Hematopoietic multipotent progenitor cell treated with erythropoietin and hydrocortisone succinate and interleukin-3 and kit ligand, for 15 days (in vitro differentiated cells): Measurements from ENCODE around the gene WLS.

Experiments used
- DNase-seq: peaks from one replicate; pipeline ENCODE4 v3.0.0-alpha.2; 2015; ENCODE audit warnings: low spot score

The WLS gene

DNA sequence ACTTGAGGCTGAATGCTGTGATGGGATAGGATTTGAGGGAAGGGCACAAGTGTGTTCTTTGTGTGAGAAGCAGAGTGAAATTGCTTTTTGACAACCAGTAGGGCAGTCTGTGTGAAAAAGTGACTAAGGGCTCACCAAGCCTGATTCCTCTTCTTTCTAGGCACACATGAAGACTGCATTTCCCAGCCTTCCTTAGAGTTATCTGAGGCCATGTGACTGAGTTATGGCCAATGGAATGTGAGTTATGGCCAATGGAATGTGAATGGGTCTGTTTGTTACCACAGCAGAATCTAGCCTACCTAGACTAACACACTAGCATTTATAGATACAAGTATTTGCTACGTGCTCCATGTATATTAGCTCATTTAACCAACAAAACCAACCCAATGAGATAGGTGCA is 146.6 kb downstream of the WLS start:
- DNase-seq = no peak

DNA sequence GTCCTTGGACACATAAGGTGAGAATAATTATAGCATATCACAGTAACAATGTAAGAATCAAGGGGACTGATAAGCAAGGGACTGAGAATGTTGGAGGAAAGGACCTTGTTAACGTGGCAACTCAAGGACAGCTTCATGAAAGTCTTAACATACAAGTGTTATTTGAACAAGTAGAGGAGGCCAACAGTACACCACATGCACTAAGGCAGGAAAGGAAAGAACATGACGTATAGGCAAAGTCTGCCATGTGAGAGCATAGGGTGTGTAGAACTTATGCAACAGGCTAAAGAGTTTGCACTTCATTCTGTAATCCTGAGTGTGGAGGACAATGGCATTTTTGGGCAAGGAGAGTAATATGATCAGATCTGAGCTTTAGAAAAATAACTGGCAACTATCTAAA is 148.6 kb downstream of the WLS start:
- no peak for DNase-seq

DNA sequence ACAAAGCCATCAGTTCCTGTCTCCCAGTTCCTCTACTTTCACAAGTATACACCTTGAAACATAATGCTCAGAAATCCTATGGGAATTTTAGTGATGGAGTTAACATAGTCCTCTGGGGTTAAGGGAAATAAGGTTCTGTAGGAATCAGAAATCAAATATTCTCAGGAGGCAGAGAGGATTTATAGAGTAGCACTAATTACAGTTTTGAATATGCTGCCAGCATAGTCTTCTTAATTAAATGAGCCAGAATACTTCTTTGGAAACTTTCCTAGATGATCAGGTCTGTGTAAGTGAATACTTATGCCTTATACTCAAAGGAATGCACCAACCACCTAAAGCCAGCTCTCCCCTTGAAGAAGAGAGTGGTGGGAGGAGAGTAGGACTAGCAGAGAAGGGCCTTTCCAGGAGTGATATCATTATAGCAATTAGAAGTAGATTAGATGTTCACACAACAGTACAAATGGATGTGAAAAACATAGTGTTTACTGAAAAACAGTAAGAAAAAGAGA is 150.5 kb downstream of the WLS start:
- no peak for DNase-seq

DNA sequence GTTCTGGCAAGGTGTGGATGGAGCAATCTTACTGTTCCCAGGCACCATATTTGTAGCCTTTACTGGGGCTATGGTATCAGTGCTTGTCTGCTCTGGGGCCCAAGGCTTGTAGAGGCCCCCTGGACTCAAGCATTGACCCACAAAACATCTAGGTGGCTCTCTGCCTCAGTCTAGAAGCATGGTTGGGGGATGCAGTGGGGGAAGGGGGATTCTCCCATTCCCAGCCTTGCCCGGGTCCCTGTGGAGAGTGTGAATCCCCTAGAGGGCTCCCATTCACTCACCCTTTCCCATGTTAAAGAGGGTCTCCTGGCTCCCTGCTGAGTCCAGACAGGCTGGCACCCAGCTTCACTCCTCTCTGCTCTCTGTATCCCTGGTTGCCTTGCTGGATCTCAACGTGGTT is 153.7 kb downstream of the WLS start:
- no peak for DNase-seq
